CD4-positive, alpha-beta T cell (primary cell): ENCODE data around the gene FNDC1. TPM values are rescaled to one million over a fixed set of nuclear protein-coding genes. Genes with fewer than 3 reads are reported as not detected.
"Not testable (repeated sequence)": the region's sequence is repeated elsewhere in the genome, so short reads cannot be mapped to it uniquely, and the experiment has no call there.

Experiments
- ATAC-seq: fragments of 200-7000 bp; cut with Tn5 transposase; one replicate; pipeline ENCODE4 v1.10.0; 2022; ENCODE audit warnings: mild to moderate bottlenecking; ENCODE audit not compliant: poor library complexity
- CTCF ChIA-PET: fragments of 350-600 bp; sonication (Branson Sonifier 250); formaldehyde crosslinking; loops from one replicate; lab custom pipeline; 2021; ENCODE audit warnings: antibody characterized with exemption, inconsistent platforms; lab: Charles Lee
- POLR2A ChIA-PET: fragments of 350-600 bp; sonication (Branson Sonifier 250); formaldehyde crosslinking; loops from one replicate; lab custom pipeline; 2021; ENCODE audit warnings: antibody characterized with exemption, inconsistent platforms; lab: Charles Lee
- DNase-seq, 14 experiments: peaks; one replicate each; pipeline ENCODE4 v3.0.0-alpha.2; 2013 to 2020; ENCODE audit warnings: mixed read lengths in 2 of 14
- H3K27ac ChIP-seq, 2 donors: one replicate each; pipeline versions ENCODE4 v1.5.1 to v1.7.0; 2013; ENCODE audit warnings: low read length in 2 of 2, low read depth in 1 of 2, mild to moderate bottlenecking in 1 of 2
- H3K27me3 ChIP-seq, 2 experiments: 1 replicate in 1 of 2; 2 replicates in 1 of 2; pipeline versions ENCODE4 v1.6.1 to v1.7.0; 2013; ENCODE audit warnings: low read length in 2 of 2, control low read depth in 1 of 2, mild to moderate bottlenecking in 1 of 2, moderate library complexity in 1 of 2; ENCODE audit not compliant: insufficient read depth in 2 of 2, control insufficient read depth in 1 of 2
- H3K36me3 ChIP-seq: one replicate; pipeline ENCODE4 v1.6.1; 2013; ENCODE audit warnings: low read length, control low read depth; ENCODE audit not compliant: insufficient read depth
- H3K4me1 ChIP-seq: one replicate; pipeline ENCODE4 v1.6.1; 2013; ENCODE audit warnings: low read length, control low read depth; ENCODE audit not compliant: insufficient read depth
- H3K4me3 ChIP-seq: one replicate; pipeline ENCODE4 v1.5.1; 2013; ENCODE audit warnings: mild to moderate bottlenecking, low read length, moderate library complexity
- H3K9me3 ChIP-seq, 2 experiments: 1 replicate in 1 of 2; 2 replicates in 1 of 2; pipeline versions ENCODE4 v1.6.1 to v1.7.0; 2013; ENCODE audit warnings: low read length in 2 of 2, mild to moderate bottlenecking in 2 of 2, control low read depth in 1 of 2, moderate library complexity in 1 of 2; ENCODE audit not compliant: control insufficient read depth in 1 of 2, insufficient read depth in 1 of 2
- H3K27ac Mint-ChIP-seq: one replicate; pipeline ENCODE4 v1.8.0; 2020; ENCODE audit warnings: mixed read lengths
- H3K27me3 Mint-ChIP-seq: one replicate; pipeline ENCODE4 v1.8.0; 2021; ENCODE audit warnings: mixed read lengths
- H3K36me3 Mint-ChIP-seq: one replicate; pipeline ENCODE4 v1.8.0; 2021; ENCODE audit warnings: low read depth, mixed read lengths
- H3K4me1 Mint-ChIP-seq: one replicate; pipeline ENCODE4 v1.8.0; 2021; ENCODE audit warnings: low read depth, mixed read lengths
- H3K4me3 Mint-ChIP-seq: one replicate; pipeline ENCODE4 v1.8.0; 2020; ENCODE audit warnings: mild to moderate bottlenecking, mixed read lengths
- H3K9me3 Mint-ChIP-seq: one replicate; pipeline ENCODE4 v1.8.0; 2020; ENCODE audit warnings: mixed read lengths
- CTCF ChIP-seq: fragments of 200-600 bp; IDR thresholded peaks from one replicate; pipeline ENCODE4 v1.8.0; 2022; ENCODE audit warnings: antibody characterized with exemption, mild to moderate bottlenecking
- intact Hi-C, 2 experiments: fragments of 100-400 bp; cut with DNase I in 1 of 2; cut with micrococcal nuclease in 1 of 2; formaldehyde crosslinking; loops; one replicate each; pipeline versions ENCODE4 v1.15.1 to v1.9.0; 2023 to 2025; cut with DNase I, micrococcal nuclease
- total RNA-seq, 174 experiments: library from RNA in 2 of 174; stranded (reverse) in 2 of 174; gene quantifications; one replicate each; pipeline ENCODE4 v1.2.3 and lab custom pipeline; 2021 to 2026

Gene FNDC1
- total RNA-seq, 2 experiments from 2014 or later = not detected

GRCh38 chr6:159122453-159122852 is 46.7 kb upstream of the FNDC1 start:
- Histone ChIP-seq H3K4me1 (no peaks in the 10 kb centered on the region), H3K4me3 (no peak overlapping the region), H3K27me3 (no peaks in the 10 kb centered on the region), H3K36me3 (no peaks in the 10 kb centered on the region), H3K9me3 (no peaks in the 10 kb centered on the region), H3K27ac (no peak overlapping the region)
- DNase-seq (no peak), ATAC-seq (no peak)
- Mint-ChIP-seq H3K9me3 (no peaks in the 10 kb centered on the region), H3K27ac (no peak overlapping the region), H3K4me1 (no peaks in the 10 kb centered on the region), H3K27me3 (no peaks in the 10 kb centered on the region), H3K4me3 (no peak overlapping the region), H3K36me3 (no peaks in the 10 kb centered on the region)
- no peak for TF ChIP-seq CTCF
- intact Hi-C loops = no loop called here
- ChIA-PET POLR2A (interaction anchor here (0.7 kb wide), 1 partner anchor 12 kb away, joined by 4 read pairs; no protein-coding TSS in a partner anchor), CTCF (no interaction called here)

- H3K4me3 ChIP-seq, H3K4me1 ChIP-seq, H3K27ac ChIP-seq, POLR2A ChIA-PET, H3K36me3 Mint-ChIP-seq, H3K27me3 ChIP-seq, H3K4me3 Mint-ChIP-seq, H3K9me3 Mint-ChIP-seq, H3K27me3 Mint-ChIP-seq, H3K4me1 Mint-ChIP-seq, intact Hi-C loops, H3K36me3 ChIP-seq, ATAC-seq, H3K9me3 ChIP-seq, H3K27ac Mint-ChIP-seq, DNase-seq: not testable (repeated sequence)
- CTCF ChIA-PET = interaction anchor here (1.0 kb wide), 1 partner anchor 11 kb away, joined by 3 read pairs; no protein-coding TSS in a partner anchor
Measured at GRCh38 chr6:159123831-159124230, 45.4 kb upstream of the FNDC1 start.

- Histone ChIP-seq H3K36me3 (no peaks in the 10 kb centered on the region), H3K27me3 (no peaks in the 10 kb centered on the region), H3K9me3 (peaks cover 0 to 6% of the 10 kb centered on the region in 2 experiments), H3K4me3 (no peak overlapping the region), H3K4me1 (no peaks in the 10 kb centered on the region), H3K27ac (no peak overlapping the region)
- Mint-ChIP-seq H3K4me1 (no peaks in the 10 kb centered on the region), H3K27ac (no peak overlapping the region), H3K27me3 (no peaks in the 10 kb centered on the region), H3K4me3 (no peak overlapping the region), H3K36me3 (no peaks in the 10 kb centered on the region), H3K9me3 (no peaks in the 10 kb centered on the region)
- intact Hi-C loops = no loop called here
- DNase-seq = peak in 1 of 14 experiments; percentile 29
- POLR2A ChIA-PET = no interaction called here
- CTCF ChIA-PET = no interaction called here
- ATAC-seq = no peak
- TF ChIP-seq CTCF = peak; percentile 45
Measured at GRCh38 chr6:159125014-159125609, 44.1 kb upstream of the FNDC1 start.

GRCh38 chr6:159125951-159126352 is 43.2 kb upstream of the FNDC1 start:
- Histone ChIP-seq H3K36me3 (no peaks in the 10 kb centered on the region), H3K4me1 (no peaks in the 10 kb centered on the region), H3K27ac (no peak overlapping the region), H3K4me3 (no peak overlapping the region), H3K9me3 (peaks cover 0 to 6% of the 10 kb centered on the region in 2 experiments), H3K27me3 (no peaks in the 10 kb centered on the region)
- ChIA-PET POLR2A (interaction anchor here (0.6 to 0.9 kb wide), 2 partner anchors 9 to 117 kb away, joined by 3 read pairs; no protein-coding TSS in a partner anchor), CTCF (interaction anchor here (1.0 to 1.5 kb wide), 2 partner anchors 9 to 16 kb away, joined by 3 to 9 read pairs; no protein-coding TSS in a partner anchor)
- no peak for TF ChIP-seq CTCF
- intact Hi-C loops = no loop called here
- no peak for ATAC-seq
- no peak overlapping the region for H3K4me3 Mint-ChIP-seq
- no peaks in the 10 kb centered on the region for H3K4me1 Mint-ChIP-seq
- H3K27ac Mint-ChIP-seq = no peak overlapping the region
- H3K27me3 Mint-ChIP-seq = no peaks in the 10 kb centered on the region
- no peaks in the 10 kb centered on the region for H3K9me3 Mint-ChIP-seq
- H3K36me3 Mint-ChIP-seq = no peaks in the 10 kb centered on the region
- no peak for DNase-seq
